ENCODE measurements around the gene CTDSP2.

Gene CTDSP2

DNA sequence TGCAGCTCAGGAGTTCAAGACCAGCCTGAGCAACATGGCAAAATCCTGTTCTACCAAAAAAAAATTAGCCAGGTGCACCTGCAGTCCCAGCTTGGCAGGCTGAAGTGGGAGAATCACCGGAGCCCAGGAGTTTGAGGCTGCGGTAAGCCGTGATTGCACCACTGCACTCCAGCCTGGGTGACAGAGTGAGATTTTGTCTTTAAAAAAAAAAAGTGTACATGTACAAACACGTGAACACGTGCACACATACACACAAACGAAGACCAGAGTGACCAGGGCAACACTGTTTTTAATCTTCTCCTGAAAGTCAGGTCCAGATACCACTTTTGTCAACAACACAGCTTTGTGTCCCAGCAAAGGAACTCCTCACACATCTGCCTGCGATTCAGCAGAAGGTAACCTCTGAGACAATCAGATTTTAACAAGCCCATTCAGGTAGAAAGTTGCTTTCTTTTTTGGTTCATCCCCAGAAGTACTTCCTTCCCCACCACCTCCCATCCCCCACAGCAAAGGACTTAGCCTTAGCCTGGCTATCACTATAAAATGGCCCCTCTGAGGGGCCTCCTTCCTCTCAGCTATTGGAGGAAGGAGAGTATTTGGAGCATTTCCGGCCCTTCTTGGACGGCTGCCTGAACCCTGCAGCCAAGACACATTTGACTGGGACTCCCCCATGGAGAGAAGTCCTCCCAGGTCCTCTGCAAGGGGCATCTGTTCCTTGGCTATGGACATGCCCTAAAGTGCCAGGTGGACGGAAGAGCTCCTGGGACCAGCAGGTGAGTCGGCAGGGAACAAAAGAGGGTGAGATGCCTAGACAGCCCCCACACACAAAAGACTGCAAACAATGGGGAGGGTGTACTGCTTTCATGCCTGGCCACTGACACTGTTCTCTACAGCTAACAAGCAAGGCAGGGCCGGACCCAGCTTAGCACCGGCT is 9.8 kb downstream of the CTDSP2 start:
- no peak overlapping the region for H3K9ac ChIP-seq (ENCODE audit: low read length)
- no peaks in the 10 kb centered on the region for H3K27me3 ChIP-seq (ENCODE audit: low read length)
- H4K20me1 ChIP-seq (ENCODE audit: low read depth, low read length), result no peaks in the 10 kb centered on the region
- no peaks in the 10 kb centered on the region for H3K9me3 ChIP-seq (ENCODE audit: insufficient read depth, low read length)
- H3K9me2 ChIP-seq (replicated peaks; ENCODE audit: insufficient read depth, low read length), result no peaks in the 10 kb centered on the region
- H3K79me2 ChIP-seq (ENCODE audit: insufficient read depth, low read length), result no peaks in the 10 kb centered on the region
- H3K4me3 ChIP-seq (ENCODE audit: insufficient read depth, low read length, poor library complexity, severe bottlenecking), result no peak overlapping the region
- no peak overlapping the region for H2AFZ ChIP-seq (ENCODE audit: low read depth, low read length, severe bottlenecking)
- peak overlapping the region; percentile 15 for H3K4me2 ChIP-seq (ENCODE audit: low read depth, low read length, poor library complexity, severe bottlenecking)
- no peaks in the 10 kb centered on the region for H3F3A ChIP-seq (ENCODE audit: insufficient read depth)
- no peak for TF ChIP-seq EZH2phosphoT487 (conservative IDR thresholded peaks at IDR 0.05; ENCODE audit: low read length)
- TF ChIP-seq, protein P1, sequence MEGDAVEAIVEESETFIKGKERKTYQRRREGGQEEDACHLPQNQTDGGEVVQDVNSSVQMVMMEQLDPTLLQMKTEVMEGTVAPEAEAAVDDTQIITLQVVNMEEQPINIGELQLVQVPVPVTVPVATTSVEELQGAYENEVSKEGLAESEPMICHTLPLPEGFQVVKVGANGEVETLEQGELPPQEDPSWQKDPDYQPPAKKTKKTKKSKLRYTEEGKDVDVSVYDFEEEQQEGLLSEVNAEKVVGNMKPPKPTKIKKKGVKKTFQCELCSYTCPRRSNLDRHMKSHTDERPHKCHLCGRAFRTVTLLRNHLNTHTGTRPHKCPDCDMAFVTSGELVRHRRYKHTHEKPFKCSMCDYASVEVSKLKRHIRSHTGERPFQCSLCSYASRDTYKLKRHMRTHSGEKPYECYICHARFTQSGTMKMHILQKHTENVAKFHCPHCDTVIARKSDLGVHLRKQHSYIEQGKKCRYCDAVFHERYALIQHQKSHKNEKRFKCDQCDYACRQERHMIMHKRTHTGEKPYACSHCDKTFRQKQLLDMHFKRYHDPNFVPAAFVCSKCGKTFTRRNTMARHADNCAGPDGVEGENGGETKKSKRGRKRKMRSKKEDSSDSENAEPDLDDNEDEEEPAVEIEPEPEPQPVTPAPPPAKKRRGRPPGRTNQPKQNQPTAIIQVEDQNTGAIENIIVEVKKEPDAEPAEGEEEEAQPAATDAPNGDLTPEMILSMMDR (IDR thresholded peaks at IDR 0.05; ENCODE audit: insufficient read depth, low read length, poor library complexity, severe bottlenecking), result no peak
- no peaks in the 10 kb centered on the region for H3K36me3 ChIP-seq (ENCODE audit: low read length)
- no peak overlapping the region for H3K27ac ChIP-seq (ENCODE audit: low read depth, low read length)

DNA sequence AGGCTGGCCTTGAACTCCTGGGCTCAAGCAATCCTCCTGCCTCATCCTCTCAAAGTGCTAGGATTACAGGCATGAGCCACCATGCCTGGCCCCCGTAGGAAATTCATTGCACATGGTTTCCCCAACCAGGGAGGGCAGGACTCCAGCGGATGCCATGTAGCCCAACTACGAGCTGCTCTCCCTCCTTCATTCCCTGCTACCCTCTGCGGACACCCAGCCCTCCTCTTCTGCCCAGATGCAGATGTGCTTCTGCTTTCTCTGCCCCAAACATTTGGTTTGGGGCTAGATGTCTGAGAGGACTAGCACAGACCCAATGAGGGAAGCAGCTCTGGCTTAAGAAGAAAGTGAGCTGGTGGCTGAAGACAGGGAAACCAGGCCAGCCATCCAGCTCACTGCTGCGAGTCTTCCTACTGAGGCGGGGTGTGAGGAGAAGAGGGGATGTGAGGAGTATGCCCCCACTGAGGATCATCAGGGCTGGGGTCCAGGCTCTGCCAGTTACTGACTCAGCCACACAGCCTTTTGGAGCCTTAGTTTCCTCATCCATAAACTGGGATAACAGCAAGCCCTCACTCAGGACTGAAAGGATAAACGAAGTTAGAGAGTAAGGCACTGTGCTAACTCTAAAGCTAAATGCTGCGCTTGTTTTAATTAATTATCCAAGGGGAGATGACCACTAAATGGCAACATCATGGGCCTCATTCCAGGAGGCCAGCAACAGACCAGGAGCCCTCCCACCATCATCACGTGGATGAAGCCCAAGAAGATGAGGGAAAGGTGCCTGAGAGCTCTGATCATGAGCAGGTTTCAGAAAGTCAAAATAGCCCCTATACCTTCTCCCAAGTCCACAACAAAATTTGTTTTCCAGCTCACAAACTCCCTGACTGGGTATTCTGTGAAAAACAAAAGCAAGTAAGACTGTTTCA is 10.9 kb downstream of the CTDSP2 start:
- no peaks in the 10 kb centered on the region for H3K79me2 ChIP-seq (ENCODE audit: insufficient read depth, low read length)
- H4K20me1 ChIP-seq (ENCODE audit: low read depth, low read length), result no peaks in the 10 kb centered on the region
- no peak overlapping the region for H3K4me3 ChIP-seq (ENCODE audit: insufficient read depth, low read length, poor library complexity, severe bottlenecking)
- no peaks in the 10 kb centered on the region for H3F3A ChIP-seq (ENCODE audit: insufficient read depth)
- no peak overlapping the region for H2AFZ ChIP-seq (ENCODE audit: low read depth, low read length, severe bottlenecking)
- H3K9ac ChIP-seq (ENCODE audit: low read length), result no peak overlapping the region
- H3K27ac ChIP-seq (ENCODE audit: low read depth, low read length), result no peak overlapping the region
- peak overlapping the region; percentile 15 for H3K4me2 ChIP-seq (ENCODE audit: low read depth, low read length, poor library complexity, severe bottlenecking)
- TF ChIP-seq, protein P1 (IDR thresholded peaks at IDR 0.05; ENCODE audit: insufficient read depth, low read length, poor library complexity, severe bottlenecking), result no peak
- TF ChIP-seq EZH2phosphoT487 (conservative IDR thresholded peaks at IDR 0.05; ENCODE audit: low read length), result no peak
- no peaks in the 10 kb centered on the region for H3K9me3 ChIP-seq (ENCODE audit: insufficient read depth, low read length)
- no peaks in the 10 kb centered on the region for H3K36me3 ChIP-seq (ENCODE audit: low read length)
- no peaks in the 10 kb centered on the region for H3K27me3 ChIP-seq (ENCODE audit: low read length)
- H3K9me2 ChIP-seq (replicated peaks; ENCODE audit: insufficient read depth, low read length), result no peaks in the 10 kb centered on the region

DNA sequence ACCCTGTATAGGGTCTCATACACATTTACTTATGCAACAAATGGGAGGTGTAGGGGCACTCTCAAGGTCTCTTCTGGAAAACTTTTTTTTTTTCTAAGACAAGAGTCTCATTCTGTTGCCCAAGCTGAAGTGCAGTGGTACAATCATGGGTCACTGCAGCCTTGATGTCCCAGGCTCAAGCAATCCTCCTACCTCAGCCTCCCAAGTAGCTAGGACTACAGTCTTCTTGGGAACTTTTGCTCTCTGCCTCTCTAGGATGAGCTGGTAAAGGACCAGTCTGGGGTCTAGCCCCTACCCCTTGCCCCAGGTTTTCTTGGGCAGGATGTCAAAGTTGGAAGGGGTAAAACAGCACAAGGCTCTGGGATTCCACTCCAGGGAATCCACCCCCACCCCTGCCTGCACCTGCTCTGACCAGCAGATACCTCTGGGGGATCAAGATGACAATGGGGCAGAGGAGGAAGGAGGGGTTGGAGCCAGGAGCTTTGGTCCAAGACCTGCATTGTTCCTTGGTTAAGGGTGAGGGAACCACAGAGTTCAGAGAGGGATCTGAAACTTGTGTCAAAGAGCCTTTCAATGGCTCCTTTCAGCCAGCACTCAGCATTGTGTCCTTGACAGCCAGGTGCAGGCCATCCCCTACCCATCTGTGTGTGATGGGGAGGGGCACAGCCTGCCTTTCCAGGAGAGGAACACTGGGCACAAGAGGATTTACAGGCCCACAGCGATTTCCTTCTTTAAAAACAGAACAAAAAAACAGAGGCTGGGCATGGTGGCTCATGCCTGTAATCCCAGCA is 12.2 kb downstream of the CTDSP2 start:
- Histone ChIP-seq H2AFZ (ENCODE audit: low read depth, low read length, severe bottlenecking) (no peak overlapping the region), H3F3A (ENCODE audit: insufficient read depth) (no peaks in the 10 kb centered on the region), H3K9me3 (ENCODE audit: insufficient read depth, low read length) (no peaks in the 10 kb centered on the region), H3K36me3 (ENCODE audit: low read length) (no peaks in the 10 kb centered on the region), H3K27ac (ENCODE audit: low read depth, low read length) (no peak overlapping the region), H3K9ac (ENCODE audit: low read length) (no peak overlapping the region), H4K20me1 (ENCODE audit: low read depth, low read length) (no peaks in the 10 kb centered on the region), H3K4me3 (ENCODE audit: insufficient read depth, low read length, poor library complexity, severe bottlenecking) (no peak overlapping the region), H3K9me2 (replicated peaks; ENCODE audit: insufficient read depth, low read length) (no peaks in the 10 kb centered on the region), H3K27me3 (ENCODE audit: low read length) (no peaks in the 10 kb centered on the region), H3K4me2 (ENCODE audit: low read depth, low read length, poor library complexity, severe bottlenecking) (no peak overlapping the region), H3K79me2 (ENCODE audit: insufficient read depth, low read length) (no peaks in the 10 kb centered on the region)
- no peak for TF ChIP-seq EZH2phosphoT487 (conservative IDR thresholded peaks at IDR 0.05; ENCODE audit: low read length)
- TF ChIP-seq, protein P1 (IDR thresholded peaks at IDR 0.05; ENCODE audit: insufficient read depth, low read length, poor library complexity, severe bottlenecking), result no peak

All from SU-DHL-6 (cell line).